ENCODE data around the gene ATXN1. TPM values are rescaled to one million over a fixed set of nuclear protein-coding genes. Genes with fewer than 3 reads are reported as not detected.

The ATXN1 gene
- total and polyA plus RNA-seq, 3 donors from 2014 or later, result 12.8 to 84.1 (median 64.3) TPM

DNA sequence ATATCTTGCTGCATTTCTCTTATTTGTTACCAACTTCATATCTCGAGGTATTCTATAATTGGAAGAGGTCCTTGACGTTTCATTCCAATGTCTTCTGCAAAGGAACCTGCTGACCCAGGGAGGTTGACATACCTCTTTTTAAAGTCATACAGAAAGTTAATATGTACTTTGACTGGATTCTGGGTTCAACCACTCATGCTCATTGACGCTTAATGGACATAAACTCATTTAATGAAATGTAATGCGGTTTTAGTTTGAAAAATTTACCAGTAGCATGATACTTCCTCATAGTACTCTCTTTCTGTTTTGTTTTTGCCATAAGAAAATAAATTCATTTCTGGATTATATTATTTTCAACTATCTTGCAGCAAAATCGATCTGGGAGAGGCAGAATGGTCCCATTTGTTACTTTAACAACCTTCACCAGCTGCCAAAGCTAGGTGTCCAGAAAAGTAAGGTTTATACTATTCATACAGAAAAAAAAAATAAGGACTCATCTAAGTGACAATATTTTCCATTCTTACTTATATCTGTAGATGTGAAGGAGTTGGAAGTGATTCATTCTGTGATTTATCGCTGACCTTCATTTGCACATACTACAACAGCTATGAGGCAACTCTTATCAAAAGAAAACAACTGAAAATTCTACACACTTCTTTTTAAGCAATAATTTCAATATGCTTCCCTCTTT lies 101.6 kb downstream of the ATXN1 start:
- 55 to 67% methylated on average over 6 of the region's 6 CpGs for WGBS, 2 donors
- Histone ChIP-seq H3K9me3 (no peaks in the 10 kb centered on the region), H3K36me3 (ENCODE audit: low read depth, missing control alignments) (no peaks in the 10 kb centered on the region), H3K27ac (peak overlapping the region; percentile 16 to 36), H3K4me1 (peaks cover 23% of the 10 kb centered on the region), H3K4me3 (no peak overlapping the region), H3K27me3 (no peaks in the 10 kb centered on the region)
- no peak for DNase-seq
- intact Hi-C loops (cut with DNase I; ENCODE audit: low total_unique reads), result no loop called here
- no peak for TF ChIP-seq POLR2A (IDR thresholded peaks at IDR 0.05)
- no peak for TF ChIP-seq CTCF (IDR thresholded peaks at IDR 0.05)

DNA sequence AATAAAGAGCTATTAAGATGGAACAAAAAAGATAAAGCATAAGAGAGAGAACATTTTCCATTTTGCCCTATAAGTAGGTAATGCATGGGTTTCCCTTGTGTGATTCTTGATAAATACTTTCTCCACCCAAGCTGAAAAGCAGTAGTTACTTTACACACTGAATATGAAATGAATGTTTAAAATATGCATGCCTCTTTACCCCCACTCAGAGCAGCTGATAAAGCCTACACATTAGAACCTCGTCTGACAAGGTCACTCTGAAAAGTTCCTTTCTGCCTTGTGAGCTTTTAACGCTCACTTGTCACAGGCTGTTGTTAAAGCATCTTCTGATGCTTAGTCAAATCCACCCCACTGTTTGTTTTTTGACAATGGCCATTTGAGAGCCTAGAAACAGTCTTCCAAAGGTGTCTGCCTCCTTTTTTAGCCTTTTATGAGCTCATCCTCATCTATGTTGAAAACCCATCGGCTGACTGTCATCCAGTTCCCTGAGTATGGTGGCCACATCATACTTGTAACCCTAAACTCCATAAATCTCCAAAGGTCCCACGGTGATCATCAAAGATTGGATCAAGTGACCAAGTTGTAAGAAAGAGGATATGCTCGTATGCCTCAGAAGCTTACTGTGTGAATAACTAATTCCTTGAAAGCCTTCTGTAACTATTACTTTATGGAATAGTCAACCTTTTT lies 102.8 kb downstream of the ATXN1 start:
- intact Hi-C loops (cut with DNase I; ENCODE audit: low total_unique reads), result no loop called here
- DNase-seq, result no peak
- peak overlapping the region; percentile 16 to 36 for H3K27ac ChIP-seq
- no peaks in the 10 kb centered on the region for H3K27me3 ChIP-seq
- no peaks in the 10 kb centered on the region for H3K36me3 ChIP-seq (ENCODE audit: low read depth, missing control alignments)
- 62 to 65% methylated on average over 5 of the region's 5 CpGs for WGBS, 2 donors
- no peaks in the 10 kb centered on the region for H3K9me3 ChIP-seq
- H3K4me3 ChIP-seq, result no peak overlapping the region
- no peak for TF ChIP-seq POLR2A (IDR thresholded peaks at IDR 0.05)
- peaks cover 23% of the 10 kb centered on the region for H3K4me1 ChIP-seq

DNA sequence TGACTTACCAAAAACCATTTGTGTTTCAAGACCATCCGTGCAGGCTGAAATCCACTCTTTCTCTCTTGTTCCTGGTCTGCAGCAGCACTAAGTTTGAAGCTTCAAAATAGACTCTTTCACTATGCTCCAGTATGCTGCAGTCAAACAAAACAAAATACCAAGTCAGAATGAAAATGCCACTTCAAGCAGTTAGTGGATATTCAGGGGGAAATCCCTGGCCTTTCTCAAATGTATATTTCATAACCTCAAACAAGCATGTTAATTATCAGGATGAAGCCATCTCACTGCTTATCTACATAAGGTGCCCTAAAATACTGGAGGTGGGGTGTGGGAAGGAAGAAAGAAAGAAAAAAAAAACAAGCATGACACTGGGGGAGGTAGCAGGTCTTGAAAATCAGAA lies 103.5 kb downstream of the ATXN1 start:
- intact Hi-C loops (cut with DNase I; ENCODE audit: low total_unique reads), result no loop called here
- Histone ChIP-seq H3K27me3 (no peaks in the 10 kb centered on the region), H3K4me3 (no peak overlapping the region), H3K4me1 (peaks cover 23% of the 10 kb centered on the region), H3K36me3 (ENCODE audit: low read depth, missing control alignments) (no peaks in the 10 kb centered on the region), H3K9me3 (no peaks in the 10 kb centered on the region), H3K27ac (peak overlapping the region in 1 of 2 donors; percentile 6)
- DNase-seq, result no peak
- no peak for TF ChIP-seq POLR2A (IDR thresholded peaks at IDR 0.05)
- TF ChIP-seq CTCF (IDR thresholded peaks at IDR 0.05), result no peak
- WGBS, 2 donors, result 78 to 89% methylated on average over 1 of the region's 1 CpG

GRCh38 chr6:16656451-16656850 lies 104.8 kb downstream of the ATXN1 start:
- Histone ChIP-seq H3K27me3 (no peaks in the 10 kb centered on the region), H3K27ac (no peak overlapping the region), H3K4me3 (no peak overlapping the region), H3K9me3 (no peaks in the 10 kb centered on the region), H3K4me1 (peaks cover 23% of the 10 kb centered on the region), H3K36me3 (ENCODE audit: low read depth, missing control alignments) (no peaks in the 10 kb centered on the region)
- intact Hi-C loops (cut with DNase I; ENCODE audit: low total_unique reads), result no loop called here
- no peak for DNase-seq
- TF ChIP-seq CTCF (IDR thresholded peaks at IDR 0.05), result no peak
- 97 to 98% methylated on average over 4 of the region's 4 CpGs for WGBS, 2 donors

- TF ChIP-seq POLR2A (IDR thresholded peaks at IDR 0.05) (no peak), CTCF (IDR thresholded peaks at IDR 0.05) (no peak)
- no peaks in the 10 kb centered on the region for H3K9me3 ChIP-seq
- peaks cover 14% of the 10 kb centered on the region for H3K4me1 ChIP-seq
- H3K4me3 ChIP-seq, result no peak overlapping the region
- 84 to 92% methylated on average over 1 of the region's 1 CpG for WGBS, 2 donors
- intact Hi-C loops (cut with DNase I; ENCODE audit: low total_unique reads), result no loop called here
- no peaks in the 10 kb centered on the region for H3K27me3 ChIP-seq
- H3K36me3 ChIP-seq (ENCODE audit: low read depth, missing control alignments), result no peaks in the 10 kb centered on the region
- DNase-seq, result no peak
- H3K27ac ChIP-seq, result no peak overlapping the region
Observed at GRCh38 chr6:16654701-16655100, 106.6 kb downstream of the ATXN1 start.

All from testis (tissue), 3 donors.